HG03066 (cell line): ENCODE data around the gene HOXA4.

Source experiments
- ATAC-seq: cut with Tn5 transposase; IDR thresholded peaks from one replicate; pipeline ENCODE4 v1.9.1; 2021; ENCODE audit warnings: low read depth; ENCODE audit not compliant: unreplicated experiment

HOXA4 gene

DNA sequence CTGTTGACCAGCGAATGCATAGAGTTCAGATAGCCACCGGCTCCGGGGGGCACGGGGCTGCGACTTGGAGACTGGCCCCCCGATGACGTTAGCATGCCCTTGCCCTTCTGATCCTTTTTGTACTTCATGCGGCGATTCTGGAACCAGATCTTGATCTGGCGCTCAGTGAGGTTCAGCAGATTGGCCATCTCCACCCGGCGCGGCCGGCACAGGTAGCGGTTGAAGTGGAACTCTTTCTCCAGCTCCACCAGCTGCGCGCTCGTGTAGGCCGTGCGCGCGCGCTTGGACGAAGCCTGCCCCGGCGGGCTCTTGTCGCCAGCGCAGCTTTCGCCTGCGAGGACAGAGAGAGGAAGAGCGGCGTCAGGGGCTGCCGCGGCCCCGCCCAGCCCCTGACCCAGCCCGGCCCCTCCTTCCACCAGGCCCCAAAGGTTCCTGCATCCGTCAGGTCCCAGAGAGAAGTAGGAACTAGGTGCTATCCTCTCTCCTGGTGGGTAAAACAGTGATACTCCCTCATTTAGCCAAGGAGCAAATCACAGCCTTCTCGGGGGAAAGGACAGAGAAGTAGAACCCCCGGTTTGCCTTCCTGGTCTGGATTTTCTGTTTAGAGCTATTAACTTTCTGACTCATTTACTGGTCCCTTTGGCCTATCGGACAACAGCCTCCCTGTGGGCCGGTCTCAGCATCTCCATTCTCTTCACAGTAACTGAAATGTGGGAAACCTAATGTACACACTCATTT, 22.0 kb downstream of the HOXA4 start:
- no peak for ATAC-seq

- ATAC-seq, result no peak
Observed at GRCh38 chr7:27107391-27108381, 22.9 kb downstream of the HOXA4 start.

GRCh38 chr7:27106901-27107240, 23.7 kb downstream of the HOXA4 start:
- ATAC-seq, result no peak

GRCh38 chr7:27106181-27106900, 24.2 kb downstream of the HOXA4 start:
- no peak for ATAC-seq

DNA sequence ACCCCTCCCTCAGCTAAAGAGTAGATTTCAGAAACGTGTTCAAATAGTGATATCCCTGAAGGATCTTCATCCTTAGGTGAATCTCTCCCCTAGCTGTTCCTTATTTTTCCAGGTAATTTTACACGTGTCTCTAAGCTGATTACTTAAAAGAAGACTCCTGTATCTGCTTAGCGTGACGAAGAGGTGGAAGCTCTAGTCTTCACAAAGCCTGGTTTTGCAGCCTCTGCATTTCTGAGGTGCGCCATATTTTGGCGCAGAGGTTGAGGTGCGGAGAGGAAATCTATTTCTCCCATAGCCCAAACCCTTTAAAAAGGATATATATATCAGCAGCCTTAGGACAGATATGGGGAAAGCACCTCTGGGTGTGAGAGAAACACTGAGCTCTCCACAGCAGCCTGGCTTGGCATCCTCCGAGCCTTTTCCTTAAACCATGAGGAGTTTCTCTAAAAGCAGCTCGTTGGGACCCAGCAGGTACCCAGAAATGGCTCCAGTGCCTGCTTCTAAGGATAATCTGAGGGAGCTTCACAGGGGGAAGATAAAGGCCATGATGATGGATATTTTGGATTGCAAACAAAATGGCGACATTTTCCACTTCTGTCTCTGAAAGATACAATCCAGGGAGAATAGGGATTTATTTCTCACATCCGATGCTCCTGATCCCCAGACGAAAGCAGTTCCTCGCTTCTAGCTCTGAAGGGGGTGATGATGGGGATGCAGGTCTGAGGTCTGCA, 25.1 kb downstream of the HOXA4 start:
- ATAC-seq, result no peak

DNA sequence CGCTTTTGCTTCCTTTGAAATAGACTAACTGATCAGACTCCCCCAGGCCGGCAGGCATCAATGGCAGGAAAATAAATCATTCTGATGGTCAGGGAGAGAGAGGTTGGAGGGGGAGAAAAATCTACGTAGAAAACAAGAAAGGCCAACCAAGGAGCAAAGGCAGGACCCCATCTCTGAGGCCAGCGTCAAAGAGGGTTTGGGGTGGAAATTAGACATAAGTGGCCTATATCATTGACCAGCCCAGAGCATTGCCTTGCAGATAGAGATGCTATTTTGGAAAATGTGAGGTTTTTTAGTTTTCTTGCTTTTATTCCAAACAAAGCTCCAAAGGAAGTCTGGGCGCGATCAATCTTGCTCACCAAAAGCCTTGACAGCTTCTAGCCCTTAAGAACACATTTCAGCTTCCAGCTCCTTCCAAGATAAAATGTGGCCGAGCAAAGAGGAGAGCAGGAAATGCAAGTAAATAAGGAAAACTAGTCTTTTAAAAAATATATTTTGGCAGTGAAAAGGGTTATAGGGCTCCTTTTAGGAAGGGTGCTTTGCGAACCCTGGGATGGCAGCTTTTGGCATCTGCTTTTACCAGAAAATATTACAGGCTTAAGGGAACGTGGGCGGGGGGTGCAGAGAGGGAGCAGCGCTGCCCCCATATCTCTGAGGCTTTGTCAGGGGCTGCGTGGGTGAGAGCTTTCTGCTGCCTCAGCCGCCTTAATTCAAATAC, 26.1 kb downstream of the HOXA4 start:
- no peak for ATAC-seq

DNA sequence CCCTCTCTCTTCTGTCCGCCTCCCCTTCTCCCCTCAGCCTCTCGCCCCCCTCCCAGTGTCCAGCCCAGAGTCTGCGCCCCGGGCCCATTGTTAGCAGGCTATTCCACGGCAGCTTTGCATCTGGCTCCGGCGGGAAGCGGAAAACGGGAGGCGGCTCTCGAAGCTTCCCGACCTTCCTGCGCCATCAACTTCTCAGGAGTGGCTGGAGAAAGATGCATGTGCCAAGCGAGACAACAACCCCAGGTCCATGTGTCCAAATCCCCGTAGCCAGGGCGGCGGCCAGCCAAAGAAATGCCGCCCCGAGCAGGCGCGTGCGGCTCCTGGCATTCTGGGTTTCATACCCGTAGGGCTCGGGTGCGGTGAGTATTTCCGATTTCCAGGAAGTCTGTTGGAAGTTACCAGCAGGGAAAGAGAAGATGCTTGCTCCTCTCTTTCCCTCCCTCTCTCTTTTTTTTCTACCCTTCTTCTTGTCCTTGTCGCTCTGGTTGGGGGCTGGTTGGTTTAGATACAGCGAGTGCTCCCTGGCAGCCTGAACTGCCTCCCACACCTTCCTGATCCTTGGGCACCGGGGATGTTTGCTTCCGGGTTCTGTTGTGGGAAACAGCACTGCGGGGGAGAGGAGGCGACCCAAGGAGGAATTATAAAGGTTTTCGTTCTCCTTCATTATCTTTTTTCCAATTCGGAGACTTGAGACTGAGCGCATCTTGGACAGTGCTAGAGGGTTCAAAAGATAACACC, 26.9 kb downstream of the HOXA4 start:
- ATAC-seq, result no peak

GRCh38 chr7:27102581-27103442, 27.7 kb downstream of the HOXA4 start, which contains the start of gene HOXA2:
HOXA2 (minus strand) TSS chr7:27102683; CDS start chr7:27102500, 183 bp downstream.
- ATAC-seq, result no peak

GRCh38 chr7:27101957-27102580, 28.5 kb downstream of the HOXA4 start:
- ATAC-seq, result no peak

DNA sequence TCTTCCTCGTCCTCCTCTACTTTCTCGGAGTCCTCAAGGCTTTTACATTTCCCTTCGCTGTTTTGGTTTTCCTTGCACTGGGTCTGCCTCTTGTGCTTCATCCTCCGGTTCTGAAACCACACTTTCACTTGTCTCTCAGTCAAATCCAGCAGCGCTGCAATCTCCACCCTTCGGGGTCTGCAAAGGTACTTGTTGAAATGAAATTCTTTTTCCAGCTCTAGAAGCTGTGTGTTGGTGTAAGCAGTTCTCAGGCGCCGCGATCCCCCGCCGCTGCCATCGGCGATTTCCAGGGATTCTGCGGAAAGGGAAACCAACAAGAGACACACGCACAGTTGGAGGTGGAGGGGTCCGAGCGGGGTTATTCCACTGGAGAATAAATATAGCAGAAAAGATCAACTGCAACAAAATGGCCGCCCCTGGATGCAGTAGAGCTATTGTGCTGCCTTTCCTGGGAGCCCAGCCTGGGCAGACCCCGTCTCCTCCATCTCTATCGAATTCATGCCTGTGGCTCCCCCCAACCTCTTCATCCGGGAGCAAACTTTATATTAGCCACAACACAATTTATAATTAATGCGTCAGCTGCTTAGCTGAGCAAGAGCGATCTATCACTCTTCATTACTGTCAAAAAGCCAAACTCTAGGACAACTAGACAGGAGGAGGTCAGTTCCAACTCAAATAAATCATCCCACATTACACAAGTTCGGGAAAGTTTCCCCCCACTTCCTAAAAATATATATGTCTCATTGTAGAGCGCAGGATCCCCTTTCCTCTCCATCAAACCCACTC, 29.2 kb downstream of the HOXA4 start:
- ATAC-seq, result no peak

- ATAC-seq, result no peak
Observed at GRCh38 chr7:27100694-27101170, 29.8 kb downstream of the HOXA4 start.

DNA sequence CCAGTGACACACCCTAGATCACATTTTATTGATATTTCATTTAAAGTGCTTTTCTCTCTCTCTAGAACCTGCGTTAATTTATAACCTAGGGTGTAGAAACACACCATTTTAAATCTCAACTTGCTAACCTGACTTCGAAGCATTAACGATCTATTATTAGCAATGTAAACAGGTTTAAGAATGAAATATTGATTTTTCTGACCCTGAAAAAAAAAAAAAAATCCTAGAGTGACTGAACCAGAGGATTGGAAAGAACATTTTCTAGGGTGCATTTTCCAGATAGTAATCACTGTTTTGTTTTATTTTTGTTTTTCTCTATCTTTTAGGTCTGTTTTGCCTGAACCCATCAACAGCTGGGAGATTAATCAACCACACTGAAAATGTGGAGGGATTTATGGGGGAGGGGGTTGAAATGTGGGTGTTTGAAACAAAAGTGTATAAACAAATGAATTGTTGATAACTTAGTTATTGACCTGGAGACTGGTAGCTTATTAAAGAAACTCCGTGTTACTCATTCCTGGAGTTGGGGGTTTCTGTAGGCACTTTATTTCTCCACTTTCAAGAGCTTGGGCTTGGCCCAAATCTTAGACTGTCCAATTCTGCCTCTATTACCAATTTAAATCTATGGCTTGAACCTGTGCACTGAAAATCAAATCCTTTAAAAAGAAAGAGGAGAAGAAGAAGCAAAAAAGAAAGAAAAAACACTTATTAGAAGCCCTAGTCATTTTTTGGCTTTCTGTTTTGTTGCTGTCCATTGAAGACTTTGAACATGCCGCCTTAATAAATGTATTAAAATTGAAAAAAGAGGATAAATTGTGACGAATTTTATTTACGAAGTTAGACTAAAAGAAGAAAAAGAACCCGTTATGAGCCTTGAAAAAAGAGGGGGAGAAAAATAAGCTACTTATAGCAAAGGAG, 30.8 kb downstream of the HOXA4 start:
- no peak for ATAC-seq

GRCh38 chr7:27098578-27099451, 31.7 kb downstream of the HOXA4 start:
- ATAC-seq, result no peak

DNA sequence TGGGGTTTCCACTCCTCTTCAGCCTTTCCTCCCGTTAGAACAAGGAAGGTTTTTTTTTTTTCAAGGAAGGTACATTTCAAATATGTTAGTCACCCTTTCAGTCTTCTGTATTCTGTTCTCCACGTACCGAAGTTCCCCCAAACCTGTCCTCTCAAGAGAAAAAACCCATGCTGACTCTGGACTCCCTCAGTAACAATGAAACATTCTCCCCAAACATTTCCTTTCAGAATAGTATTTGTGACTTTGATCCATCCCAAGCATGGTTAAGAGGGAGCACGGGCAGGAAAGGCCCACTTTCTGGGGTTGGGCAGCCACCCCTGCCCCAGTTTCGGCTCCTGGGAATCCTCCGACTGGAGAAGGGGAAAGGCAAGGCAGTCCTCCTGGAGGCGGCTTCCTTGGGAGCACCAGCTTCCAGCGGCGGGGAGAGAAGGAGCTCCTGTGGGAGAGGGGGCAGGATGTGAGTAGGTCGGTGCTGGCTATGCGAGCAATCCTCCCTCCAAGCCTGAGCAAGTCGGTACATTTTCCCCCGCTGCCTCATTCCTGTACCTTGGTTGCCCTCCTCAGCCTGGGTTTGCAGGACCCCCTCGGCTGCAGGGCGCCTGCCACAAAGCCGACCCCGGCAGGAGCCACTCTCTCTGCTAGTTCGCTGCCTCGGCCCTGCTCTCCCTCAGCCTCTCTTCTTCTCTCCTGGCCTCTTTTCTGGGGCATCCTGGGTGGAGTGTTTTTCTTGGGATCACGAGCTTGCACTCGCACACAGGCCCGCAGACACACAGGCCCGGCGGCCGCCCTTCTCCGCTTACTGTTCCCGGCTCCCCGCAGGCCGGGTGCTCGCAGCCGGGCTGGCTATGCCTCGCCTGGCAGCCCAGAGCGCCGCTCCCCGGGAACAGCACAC, 32.6 kb downstream of the HOXA4 start:
- no peak for ATAC-seq
